Measurements from ENCODE around the gene RAP1B.

The RAP1B gene

DNA sequence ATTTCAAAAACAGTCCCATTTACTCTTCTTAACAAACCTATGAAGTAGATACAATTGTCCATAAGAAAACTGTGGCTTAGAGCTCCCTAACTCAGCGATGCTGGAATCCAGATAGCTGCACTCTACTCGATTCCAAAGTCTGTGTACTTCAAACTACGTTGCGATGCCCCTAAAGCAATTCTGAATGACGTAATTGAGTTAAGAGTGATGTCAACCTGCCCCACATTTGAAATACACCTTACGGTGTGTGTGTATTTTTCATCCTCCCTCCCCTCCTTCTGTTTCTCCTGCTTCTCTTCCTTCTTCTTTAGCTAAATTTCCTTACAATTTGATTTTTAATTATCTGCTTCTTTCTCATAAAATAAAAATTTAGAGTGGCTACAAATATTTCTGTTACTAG is 31.9 kb upstream of the RAP1B start:
- TF ChIP-seq RAD21 (IDR thresholded peaks at IDR 0.05; ENCODE audit: low read depth), result no peak
- TF ChIP-seq TCF12 (IDR thresholded peaks at IDR 0.05; ENCODE audit: low read depth), result no peak
- no peak for TF ChIP-seq FOXM1 (IDR thresholded peaks at IDR 0.05; ENCODE audit: borderline replicate concordance, low read depth)
- no peak for TF ChIP-seq NFIC (IDR thresholded peaks at IDR 0.05)
- TF ChIP-seq, protein P1, sequence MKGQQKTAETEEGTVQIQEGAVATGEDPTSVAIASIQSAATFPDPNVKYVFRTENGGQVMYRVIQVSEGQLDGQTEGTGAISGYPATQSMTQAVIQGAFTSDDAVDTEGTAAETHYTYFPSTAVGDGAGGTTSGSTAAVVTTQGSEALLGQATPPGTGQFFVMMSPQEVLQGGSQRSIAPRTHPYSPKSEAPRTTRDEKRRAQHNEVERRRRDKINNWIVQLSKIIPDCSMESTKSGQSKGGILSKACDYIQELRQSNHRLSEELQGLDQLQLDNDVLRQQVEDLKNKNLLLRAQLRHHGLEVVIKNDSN (IDR thresholded peaks at IDR 0.05), result no peak
- TF ChIP-seq CREB1 (IDR thresholded peaks at IDR 0.05; ENCODE audit: low read depth), result no peak
- TF ChIP-seq EP300 (IDR thresholded peaks at IDR 0.05; ENCODE audit: borderline replicate concordance), result no peak
- TF ChIP-seq, protein P2, sequence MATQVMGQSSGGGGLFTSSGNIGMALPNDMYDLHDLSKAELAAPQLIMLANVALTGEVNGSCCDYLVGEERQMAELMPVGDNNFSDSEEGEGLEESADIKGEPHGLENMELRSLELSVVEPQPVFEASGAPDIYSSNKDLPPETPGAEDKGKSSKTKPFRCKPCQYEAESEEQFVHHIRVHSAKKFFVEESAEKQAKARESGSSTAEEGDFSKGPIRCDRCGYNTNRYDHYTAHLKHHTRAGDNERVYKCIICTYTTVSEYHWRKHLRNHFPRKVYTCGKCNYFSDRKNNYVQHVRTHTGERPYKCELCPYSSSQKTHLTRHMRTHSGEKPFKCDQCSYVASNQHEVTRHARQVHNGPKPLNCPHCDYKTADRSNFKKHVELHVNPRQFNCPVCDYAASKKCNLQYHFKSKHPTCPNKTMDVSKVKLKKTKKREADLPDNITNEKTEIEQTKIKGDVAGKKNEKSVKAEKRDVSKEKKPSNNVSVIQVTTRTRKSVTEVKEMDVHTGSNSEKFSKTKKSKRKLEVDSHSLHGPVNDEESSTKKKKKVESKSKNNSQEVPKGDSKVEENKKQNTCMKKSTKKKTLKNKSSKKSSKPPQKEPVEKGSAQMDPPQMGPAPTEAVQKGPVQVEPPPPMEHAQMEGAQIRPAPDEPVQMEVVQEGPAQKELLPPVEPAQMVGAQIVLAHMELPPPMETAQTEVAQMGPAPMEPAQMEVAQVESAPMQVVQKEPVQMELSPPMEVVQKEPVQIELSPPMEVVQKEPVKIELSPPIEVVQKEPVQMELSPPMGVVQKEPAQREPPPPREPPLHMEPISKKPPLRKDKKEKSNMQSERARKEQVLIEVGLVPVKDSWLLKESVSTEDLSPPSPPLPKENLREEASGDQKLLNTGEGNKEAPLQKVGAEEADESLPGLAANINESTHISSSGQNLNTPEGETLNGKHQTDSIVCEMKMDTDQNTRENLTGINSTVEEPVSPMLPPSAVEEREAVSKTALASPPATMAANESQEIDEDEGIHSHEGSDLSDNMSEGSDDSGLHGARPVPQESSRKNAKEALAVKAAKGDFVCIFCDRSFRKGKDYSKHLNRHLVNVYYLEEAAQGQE (IDR thresholded peaks at IDR 0.05; ENCODE audit: low read depth), result no peak

DNA sequence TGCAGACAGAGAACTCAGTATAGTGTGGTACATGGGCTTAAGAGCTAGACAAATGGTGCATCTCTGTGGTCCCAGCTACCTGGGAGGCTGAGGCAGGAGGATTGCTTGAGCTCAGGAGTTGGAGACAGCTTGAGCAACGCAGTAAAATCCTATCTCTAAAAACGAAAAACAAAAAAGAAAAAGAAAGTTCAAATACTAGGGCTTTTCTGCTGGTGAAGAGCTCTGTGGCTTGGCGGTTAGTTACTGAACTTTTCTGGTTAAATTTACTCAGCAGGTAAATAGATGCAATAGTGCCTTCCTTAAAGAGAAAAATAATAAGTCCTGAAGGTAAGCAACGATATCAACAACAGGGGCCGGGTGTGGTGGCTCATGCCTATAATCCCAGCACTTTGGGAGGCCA is 31.4 kb upstream of the RAP1B start:
- TF ChIP-seq ZBTB7A (IDR thresholded peaks at IDR 0.05; ENCODE audit: low read depth) (no peak), FOXM1 (IDR thresholded peaks at IDR 0.05; ENCODE audit: borderline replicate concordance, low read depth) (no peak), CEBPB (IDR thresholded peaks at IDR 0.05) (no peak), EGR1 (IDR thresholded peaks at IDR 0.05) (no peak), EP300 (IDR thresholded peaks at IDR 0.05; ENCODE audit: borderline replicate concordance) (no peak), YY1 (IDR thresholded peaks at IDR 0.05; ENCODE audit: low read depth) (no peak), TCF12 (IDR thresholded peaks at IDR 0.05; ENCODE audit: low read depth) (no peak)
- TF ChIP-seq, protein P1 (IDR thresholded peaks at IDR 0.05), result no peak

DNA sequence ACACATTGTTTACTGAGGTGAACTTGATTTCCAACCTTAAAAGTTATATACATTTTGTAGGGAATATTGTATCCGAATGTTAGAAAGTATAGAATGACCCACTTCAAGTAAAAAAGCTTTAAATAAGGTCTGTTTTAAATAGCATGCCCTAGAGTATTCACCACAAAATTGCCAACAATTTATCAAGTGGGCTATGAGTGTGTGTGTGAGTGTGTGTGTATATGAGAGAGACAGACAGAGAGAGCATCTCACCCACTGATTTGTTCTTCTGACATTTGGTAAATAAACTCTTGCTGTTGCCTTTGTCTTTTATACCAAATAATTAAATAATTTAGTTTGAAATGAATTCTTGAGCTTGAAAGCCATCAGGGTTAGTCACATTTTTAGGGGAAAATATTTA is 29.8 kb upstream of the RAP1B start:
- TF ChIP-seq NFIC (IDR thresholded peaks at IDR 0.05), result no peak
- TF ChIP-seq, protein P1 (IDR thresholded peaks at IDR 0.05), result no peak
- TF ChIP-seq RAD21 (IDR thresholded peaks at IDR 0.05; ENCODE audit: low read depth), result no peak
- no peak for TF ChIP-seq EP300 (IDR thresholded peaks at IDR 0.05; ENCODE audit: borderline replicate concordance)
- TF ChIP-seq EGR1 (IDR thresholded peaks at IDR 0.05), result no peak
- TF ChIP-seq YY1 (IDR thresholded peaks at IDR 0.05; ENCODE audit: low read depth), result no peak
- TF ChIP-seq CEBPB (IDR thresholded peaks at IDR 0.05), result no peak
- TF ChIP-seq, protein P3, sequence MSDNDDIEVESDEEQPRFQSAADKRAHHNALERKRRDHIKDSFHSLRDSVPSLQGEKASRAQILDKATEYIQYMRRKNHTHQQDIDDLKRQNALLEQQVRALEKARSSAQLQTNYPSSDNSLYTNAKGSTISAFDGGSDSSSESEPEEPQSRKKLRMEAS (IDR thresholded peaks at IDR 0.05), result no peak
- no peak for TF ChIP-seq TCF12 (IDR thresholded peaks at IDR 0.05; ENCODE audit: low read depth)

DNA sequence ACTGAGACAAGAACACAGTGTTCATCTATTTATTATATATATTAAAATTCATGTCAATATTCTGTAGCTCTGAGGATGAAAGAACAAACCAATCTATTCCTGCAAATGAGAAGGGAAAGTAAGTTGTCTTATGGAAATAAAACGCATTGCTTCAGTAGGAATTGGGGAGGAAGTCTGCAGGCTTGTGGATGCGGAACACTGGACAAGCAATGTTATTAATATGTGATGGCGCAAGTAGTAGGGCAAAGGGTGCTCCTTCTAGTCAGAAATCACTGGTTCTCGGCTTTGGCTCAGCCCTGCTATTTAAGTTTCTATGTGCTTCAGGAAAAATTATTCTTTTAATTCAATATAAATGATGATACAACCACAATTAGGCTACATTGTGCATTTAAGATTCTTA is 28.8 kb upstream of the RAP1B start:
- TF ChIP-seq TEAD4 (IDR thresholded peaks at IDR 0.05), result no peak
- TF ChIP-seq CEBPB (IDR thresholded peaks at IDR 0.05), result no peak
- TF ChIP-seq CREB1 (IDR thresholded peaks at IDR 0.05; ENCODE audit: low read depth), result no peak
- no peak for TF ChIP-seq TAF1 (IDR thresholded peaks at IDR 0.05; ENCODE audit: low read depth)
- TF ChIP-seq TCF12 (IDR thresholded peaks at IDR 0.05; ENCODE audit: low read depth), result no peak
- no peak for TF ChIP-seq EGR1 (IDR thresholded peaks at IDR 0.05)
- TF ChIP-seq, protein P1 (IDR thresholded peaks at IDR 0.05), result no peak
- no peak for TF ChIP-seq FOXM1 (IDR thresholded peaks at IDR 0.05; ENCODE audit: borderline replicate concordance, low read depth)
- no peak for TF ChIP-seq YY1 (IDR thresholded peaks at IDR 0.05; ENCODE audit: low read depth)

DNA sequence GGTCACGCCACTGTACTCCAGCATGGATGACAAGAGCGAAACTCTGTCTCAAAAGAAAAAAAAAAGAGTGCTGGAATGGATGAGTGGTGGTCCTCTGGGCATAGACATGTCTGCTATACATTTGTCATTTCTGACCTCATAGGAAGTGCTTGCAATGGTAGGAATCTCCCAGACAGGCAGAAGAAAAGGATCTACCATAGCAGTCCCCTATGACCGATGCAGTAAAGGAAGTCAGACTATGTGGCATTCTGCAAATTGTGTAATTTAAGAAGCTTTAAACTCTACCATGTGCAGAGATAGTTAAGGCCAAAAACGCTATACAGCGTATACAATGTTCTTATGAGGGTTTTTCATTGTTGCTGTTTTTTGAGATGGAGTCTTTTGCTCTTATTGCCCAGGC is 24.7 kb upstream of the RAP1B start:
- TF ChIP-seq, protein P1 (IDR thresholded peaks at IDR 0.05), result no peak
- no peak for TF ChIP-seq FOXM1 (IDR thresholded peaks at IDR 0.05; ENCODE audit: borderline replicate concordance, low read depth)

DNA sequence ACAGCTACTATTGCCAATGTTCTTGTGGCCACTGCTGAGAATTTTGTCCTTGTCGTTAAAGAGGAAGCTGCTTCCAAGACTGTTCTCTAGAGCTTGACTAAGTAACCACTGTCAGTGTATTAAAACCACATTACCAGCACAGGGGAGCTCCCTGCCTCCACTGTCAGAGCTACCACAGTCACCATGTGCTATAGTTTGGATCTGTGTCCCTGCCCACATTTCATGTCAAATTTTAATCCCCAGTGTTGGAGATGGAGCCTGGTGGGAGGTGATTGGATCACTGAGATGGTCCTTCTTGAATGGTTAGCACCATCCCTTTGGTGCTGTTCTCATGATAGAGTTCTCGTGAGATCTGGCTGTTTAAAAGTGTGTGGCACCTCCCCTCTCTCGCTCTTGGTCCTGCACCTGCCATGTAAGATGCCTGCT is 23.2 kb upstream of the RAP1B start:
- no peak for TF ChIP-seq RAD21 (IDR thresholded peaks at IDR 0.05; ENCODE audit: low read depth)
- TF ChIP-seq CEBPB (IDR thresholded peaks at IDR 0.05), result no peak
- TF ChIP-seq CREB1 (IDR thresholded peaks at IDR 0.05; ENCODE audit: low read depth), result no peak
- no peak for TF ChIP-seq ZBTB7A (IDR thresholded peaks at IDR 0.05; ENCODE audit: low read depth)
- TF ChIP-seq EP300 (IDR thresholded peaks at IDR 0.05; ENCODE audit: borderline replicate concordance), result no peak
- TF ChIP-seq EGR1 (IDR thresholded peaks at IDR 0.05), result no peak
- no peak for TF ChIP-seq FOXM1 (IDR thresholded peaks at IDR 0.05; ENCODE audit: borderline replicate concordance, low read depth)
- no peak for TF ChIP-seq TCF12 (IDR thresholded peaks at IDR 0.05; ENCODE audit: low read depth)
- TF ChIP-seq, protein P1 (IDR thresholded peaks at IDR 0.05), result no peak
- no peak for TF ChIP-seq TEAD4 (IDR thresholded peaks at IDR 0.05)
- no peak for TF ChIP-seq YY1 (IDR thresholded peaks at IDR 0.05; ENCODE audit: low read depth)
- TF ChIP-seq NFIC (IDR thresholded peaks at IDR 0.05), result no peak
- TF ChIP-seq, protein P3 (IDR thresholded peaks at IDR 0.05), result no peak
- no peak for TF ChIP-seq TAF1 (IDR thresholded peaks at IDR 0.05; ENCODE audit: low read depth)
- TF ChIP-seq, protein P2 (IDR thresholded peaks at IDR 0.05; ENCODE audit: low read depth), result no peak

All from Ishikawa (cell line).